ENCODE measurements around the gene SLC44A3. TPM values are rescaled to one million over a fixed set of nuclear protein-coding genes. Genes with fewer than 3 reads are reported as not detected.

The SLC44A3 gene
- total and polyA plus RNA-seq, 2 of the 8 experiments (the other 6 are each of a cell fraction or from before 2014, with no cell fraction given): 4.2 to 5.0 TPM

GRCh38 chr1:94778808-94779207, 41.3 kb upstream of the SLC44A3 start (continued):
- TF ChIP-seq CHD7 (IDR thresholded peaks at IDR 0.05; ENCODE audit: insufficient replicate concordance, low read length) (no peak), NRF1 (IDR thresholded peaks at IDR 0.05; ENCODE audit: low read depth, low read length) (no peak), JUND (IDR thresholded peaks at IDR 0.05; ENCODE audit: low read length) (no peak), EZH2 (IDR thresholded peaks at IDR 0.05; ENCODE audit: low read depth, low read length, severe bottlenecking) (no peak), ZNF274 (IDR thresholded peaks at IDR 0.05; ENCODE audit: borderline replicate concordance, extremely low read depth, low read length) (no peak), GABPA (IDR thresholded peaks at IDR 0.05; ENCODE audit: borderline replicate concordance, insufficient read depth, low read length) (no peak), CREB1 (IDR thresholded peaks at IDR 0.05) (no peak), SUZ12 (IDR thresholded peaks at IDR 0.05; ENCODE audit: low read length) (no peak), ATF2 (IDR thresholded peaks at IDR 0.05; ENCODE audit: low read length) (no peak), SP4 (IDR thresholded peaks at IDR 0.05; ENCODE audit: low read length) (no peak)

Measured in H1 (cell line).